ENCODE measurements around the gene UQCRH.
A peak's percentile ranks its signal among the peaks of the same experiment; 100 is the strongest.

Gene UQCRH

DNA sequence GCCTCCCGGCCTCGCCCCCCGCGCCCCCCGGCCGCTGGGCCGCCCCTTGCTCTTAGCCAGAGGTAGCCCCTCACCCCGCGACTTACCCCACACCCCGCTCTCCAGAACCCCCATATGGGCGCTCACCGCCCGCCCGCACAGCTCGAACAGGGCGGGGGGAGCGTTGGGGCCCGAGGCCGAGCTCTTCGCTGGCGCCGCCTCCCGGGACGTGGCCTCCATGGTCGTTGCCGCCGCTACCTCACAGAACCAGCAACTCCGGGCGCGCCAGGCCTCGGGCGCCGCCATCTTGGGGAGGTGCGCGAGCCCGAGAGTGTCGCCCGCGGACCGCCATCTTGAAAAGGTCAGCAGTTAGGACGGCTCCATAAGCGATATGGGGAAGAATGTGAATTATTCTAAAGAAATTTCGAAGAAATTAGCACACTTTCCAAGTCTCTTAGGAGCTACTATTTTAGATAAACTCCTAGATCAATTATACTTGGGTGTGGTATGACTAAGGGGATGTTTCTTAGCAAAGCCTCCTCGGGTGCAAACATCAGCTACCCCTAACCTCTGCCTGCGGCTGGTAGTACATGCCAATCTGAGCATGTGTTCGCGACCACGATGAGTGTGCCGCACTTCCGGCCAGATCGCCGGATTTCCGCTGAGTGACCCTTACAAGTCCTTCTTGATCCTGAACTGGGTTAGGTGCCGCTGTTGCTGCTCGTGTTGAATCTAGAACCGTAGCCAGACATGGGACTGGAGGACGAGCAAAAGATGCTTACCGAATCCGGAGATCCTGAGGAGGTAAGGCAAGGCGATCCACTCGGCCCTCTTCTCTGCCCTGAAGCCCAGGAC is at the start of gene UQCRH, which contains the start of gene LRRC41:
UQCRH (plus strand) TSS at position 661 of the 834 bp plus-strand sequence; CDS start at position 730, 69 bp downstream.
LRRC41 (minus strand) TSS at position 579 of the 834 bp plus-strand sequence; CDS start at position 285, 294 bp downstream.
- DNase-seq (ENCODE audit: low read depth in 3 of 3) = peak; percentile 86 to 90 (median 87)

DNA sequence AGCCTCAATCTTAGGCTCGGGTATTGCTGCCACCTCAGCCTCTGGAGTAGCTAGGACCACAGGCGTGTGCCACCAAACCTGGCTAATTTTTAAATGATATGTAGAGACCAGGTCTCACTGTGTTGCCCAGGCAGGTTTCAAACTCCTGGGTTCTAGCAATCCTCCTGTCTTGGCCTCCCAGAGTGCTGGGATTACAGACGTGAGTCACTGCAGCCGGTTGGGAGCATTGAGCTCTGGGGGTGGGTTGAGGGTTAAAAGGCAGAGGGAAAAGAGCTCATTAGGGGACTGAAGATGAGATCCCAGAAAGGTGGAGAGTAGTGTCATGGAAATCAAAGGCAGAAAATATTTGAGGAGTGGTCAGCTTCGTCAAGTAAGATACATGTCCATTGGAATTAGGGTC is 48.8 kb upstream of the UQCRH start:
- no peak for DNase-seq (ENCODE audit: low read depth in 3 of 3)

DNA sequence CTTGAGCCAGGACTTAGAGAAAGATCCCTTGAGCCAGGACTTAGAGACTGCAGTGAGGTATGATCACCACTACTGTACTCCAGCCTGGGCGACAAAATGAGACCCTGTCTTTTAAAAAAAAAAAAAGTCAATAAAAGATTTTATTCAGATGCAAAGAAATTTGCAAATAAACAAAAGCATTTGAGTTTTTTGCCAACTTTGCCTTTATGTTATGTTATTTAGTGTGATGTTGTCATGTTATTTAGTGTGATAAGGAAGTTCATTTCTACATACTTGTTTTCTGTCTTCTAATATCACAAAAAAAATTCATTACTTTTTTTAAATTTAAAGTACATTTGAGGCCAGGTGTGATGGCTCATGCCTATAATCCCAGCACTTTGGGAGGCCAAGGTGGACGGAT is 47.0 kb upstream of the UQCRH start:
- DNase-seq (ENCODE audit: low read depth in 3 of 3) = no peak

- DNase-seq (ENCODE audit: low read depth in 3 of 3) = no peak
Measured at GRCh38 chr1:46262508-46262907, 41.0 kb upstream of the UQCRH start.

DNA sequence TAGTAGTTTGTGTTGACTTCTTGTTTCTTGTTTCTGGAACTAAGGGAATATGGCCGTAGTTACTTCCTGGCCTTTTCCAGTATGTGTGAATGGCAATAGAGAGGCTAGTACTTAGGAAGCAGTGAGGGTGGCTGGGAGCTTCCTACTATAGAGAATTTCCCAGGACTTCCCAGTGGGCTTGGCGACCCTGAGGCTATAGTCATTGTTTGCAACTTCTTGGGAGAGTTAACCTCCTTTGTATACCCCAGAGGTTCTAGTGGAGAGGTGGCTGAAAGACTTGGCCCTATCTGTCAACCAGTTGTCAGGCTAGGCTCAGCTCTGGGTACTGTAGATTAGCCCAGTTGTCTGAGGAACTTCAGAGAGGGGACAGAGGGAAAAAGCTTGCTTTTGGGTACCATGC is 40.4 kb upstream of the UQCRH start:
- no peak for DNase-seq (ENCODE audit: low read depth in 3 of 3)

DNA sequence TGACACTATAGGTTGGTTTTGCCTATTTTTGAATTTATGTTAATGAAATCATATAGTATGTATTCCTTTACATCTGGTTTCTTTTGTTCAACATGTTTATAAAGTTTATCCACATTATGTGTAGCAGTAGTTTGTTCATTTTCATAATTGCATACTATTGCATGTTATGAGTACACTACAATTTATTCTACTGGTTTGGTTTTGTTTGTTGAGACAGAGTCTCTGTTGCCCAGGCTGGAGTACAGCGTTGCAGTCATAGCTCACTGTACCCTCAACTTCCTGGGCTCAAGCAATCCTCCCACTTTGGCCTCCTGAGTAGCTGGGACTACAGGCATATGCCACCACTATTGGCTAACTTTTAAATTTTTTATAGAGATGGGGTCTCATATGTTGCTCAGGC is 34.9 kb upstream of the UQCRH start:
- no peak for DNase-seq (ENCODE audit: low read depth in 3 of 3)

DNA sequence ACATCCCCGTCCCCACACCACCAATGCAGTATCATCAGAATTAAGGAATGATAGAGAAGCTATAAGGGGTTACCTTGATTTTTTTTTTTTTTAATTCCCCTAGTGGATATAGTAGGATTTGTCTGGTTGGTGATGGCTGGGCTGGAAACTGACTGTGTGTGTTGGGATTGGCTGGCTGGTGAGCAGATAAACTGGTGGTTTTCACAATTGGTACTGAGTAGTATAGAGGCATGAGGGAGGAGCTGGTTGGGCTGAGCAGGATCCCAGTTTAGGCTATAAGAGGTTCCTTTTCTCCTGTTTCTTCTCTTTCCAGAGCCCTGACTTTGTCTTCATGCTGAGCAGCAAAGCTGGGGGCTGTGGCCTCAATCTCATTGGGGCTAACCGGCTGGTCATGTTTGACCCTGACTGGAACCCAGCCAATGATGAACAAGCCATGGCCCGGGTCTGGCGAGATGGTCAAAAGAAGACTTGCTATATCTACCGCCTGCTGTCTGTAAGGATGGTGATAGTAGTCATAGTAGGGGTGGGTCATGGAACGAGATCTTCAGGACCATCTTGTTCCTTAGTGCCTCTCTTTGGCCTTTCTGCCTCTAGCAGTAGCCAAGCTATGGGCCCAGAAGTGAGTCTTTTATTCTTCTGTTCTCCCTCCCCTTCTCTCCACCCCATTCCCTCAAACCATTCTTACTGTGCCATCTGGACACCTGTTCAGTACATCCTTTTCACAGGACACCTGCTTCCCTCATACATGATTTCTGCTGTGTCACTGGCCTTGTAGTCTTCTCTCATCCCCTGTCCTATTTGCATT is 29.1 kb upstream of the UQCRH start:
- no peak for DNase-seq (ENCODE audit: low read depth in 3 of 3)

GRCh38 chr1:46275030-46275337 is 28.5 kb upstream of the UQCRH start:
- no peak for DNase-seq (ENCODE audit: low read depth in 3 of 3)

- no peak for DNase-seq (ENCODE audit: low read depth in 3 of 3)
Measured at GRCh38 chr1:46277658-46278373, 25.7 kb upstream of the UQCRH start.

- DNase-seq (ENCODE audit: low read depth in 3 of 3) = no peak
Measured at GRCh38 chr1:46278807-46279206, 24.7 kb upstream of the UQCRH start.

GRCh38 chr1:46280092-46280491 is 23.4 kb upstream of the UQCRH start:
- no peak for DNase-seq (ENCODE audit: low read depth in 3 of 3)

- no peak for DNase-seq (ENCODE audit: low read depth in 3 of 3)
Measured at GRCh38 chr1:46281021-46281420, 22.5 kb upstream of the UQCRH start.

- DNase-seq (ENCODE audit: low read depth in 3 of 3) = no peak
Measured at GRCh38 chr1:46284058-46284457, 19.4 kb upstream of the UQCRH start.

- no peak for DNase-seq (ENCODE audit: low read depth in 3 of 3)
Measured at GRCh38 chr1:46284597-46285564, 18.6 kb upstream of the UQCRH start.

- DNase-seq (ENCODE audit: low read depth in 3 of 3) = peak in 1 of 3 experiments; percentile 40
Measured at GRCh38 chr1:46285730-46286477, 17.6 kb upstream of the UQCRH start.

GRCh38 chr1:46288485-46289133 is 14.9 kb upstream of the UQCRH start:
- DNase-seq (ENCODE audit: low read depth in 3 of 3) = no peak

DNA sequence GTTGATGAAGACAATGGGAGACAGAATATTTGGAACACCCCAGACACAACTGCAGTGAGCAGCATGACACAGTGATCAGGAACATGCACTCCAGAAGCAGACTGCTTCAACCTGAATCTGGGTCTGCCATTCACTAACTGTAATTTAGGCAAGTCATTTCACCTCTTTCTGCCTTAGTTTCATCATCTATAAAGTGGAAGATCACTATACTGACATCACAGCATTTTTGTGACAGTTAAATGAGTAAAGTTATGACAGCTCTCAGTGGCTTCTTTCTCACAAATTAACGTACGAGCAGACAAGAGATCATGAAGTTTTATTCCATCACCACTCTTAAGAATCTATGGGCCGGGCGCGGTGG is 14.4 kb upstream of the UQCRH start:
- DNase-seq (ENCODE audit: low read depth in 3 of 3) = no peak

GRCh38 chr1:46289976-46290375 is 13.5 kb upstream of the UQCRH start:
- no peak for DNase-seq (ENCODE audit: low read depth in 3 of 3)

GRCh38 chr1:46295306-46295705 is 8.2 kb upstream of the UQCRH start:
- no peak for DNase-seq (ENCODE audit: low read depth in 3 of 3)

- no peak for DNase-seq (ENCODE audit: low read depth in 3 of 3)
Measured at GRCh38 chr1:46298387-46298786, 5.1 kb upstream of the UQCRH start.

All from stimulated activated CD4-positive, alpha-beta T cell treated with anti-CD3 and anti-CD28 coated beads, TNF-alpha, amount 100 ng/mL, for 24 hours (primary cell).